ENCODE results near the gene LASP1. TPM values are rescaled to one million over a fixed set of nuclear protein-coding genes. Genes with fewer than 3 reads are reported as not detected.

LASP1 gene
- total and polyA plus RNA-seq, 8 donors: 141 to 175 (median 156) TPM

DNA sequence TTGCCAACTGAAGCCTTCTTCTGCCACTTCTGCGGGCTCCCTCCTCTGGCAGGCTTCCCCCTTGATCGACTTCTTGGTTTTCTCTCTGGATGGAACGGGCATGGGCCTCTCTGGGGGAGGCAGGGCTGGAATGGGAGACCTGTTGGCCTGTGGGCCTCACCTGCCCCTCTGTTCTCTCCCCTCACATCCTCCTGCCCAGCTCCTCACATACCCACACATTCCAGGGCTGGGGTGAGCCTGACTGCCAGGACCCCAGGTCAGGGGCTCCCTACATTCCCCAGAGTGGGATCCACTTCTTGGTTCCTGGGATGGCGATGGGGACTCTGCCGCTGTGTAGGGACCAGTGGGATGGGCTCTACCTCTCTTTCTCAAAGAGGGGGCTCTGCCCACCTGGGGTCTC lies 49.1 kb downstream of the LASP1 start:
- no peak for DNase-seq
- intact Hi-C loops (cut with DNase I): no loop called here
- Histone ChIP-seq H3K27ac (no peak overlapping the region), H3K4me1 (peaks cover 5 to 38% of the 10 kb centered on the region in 2 donors), H3K36me3 (peaks cover 0 to 70% of the 10 kb centered on the region in 2 donors), H3K27me3 (no peaks in the 10 kb centered on the region), H3K4me3 (no peak overlapping the region), H3K9me3 (no peaks in the 10 kb centered on the region)
- TF ChIP-seq, protein P1, sequence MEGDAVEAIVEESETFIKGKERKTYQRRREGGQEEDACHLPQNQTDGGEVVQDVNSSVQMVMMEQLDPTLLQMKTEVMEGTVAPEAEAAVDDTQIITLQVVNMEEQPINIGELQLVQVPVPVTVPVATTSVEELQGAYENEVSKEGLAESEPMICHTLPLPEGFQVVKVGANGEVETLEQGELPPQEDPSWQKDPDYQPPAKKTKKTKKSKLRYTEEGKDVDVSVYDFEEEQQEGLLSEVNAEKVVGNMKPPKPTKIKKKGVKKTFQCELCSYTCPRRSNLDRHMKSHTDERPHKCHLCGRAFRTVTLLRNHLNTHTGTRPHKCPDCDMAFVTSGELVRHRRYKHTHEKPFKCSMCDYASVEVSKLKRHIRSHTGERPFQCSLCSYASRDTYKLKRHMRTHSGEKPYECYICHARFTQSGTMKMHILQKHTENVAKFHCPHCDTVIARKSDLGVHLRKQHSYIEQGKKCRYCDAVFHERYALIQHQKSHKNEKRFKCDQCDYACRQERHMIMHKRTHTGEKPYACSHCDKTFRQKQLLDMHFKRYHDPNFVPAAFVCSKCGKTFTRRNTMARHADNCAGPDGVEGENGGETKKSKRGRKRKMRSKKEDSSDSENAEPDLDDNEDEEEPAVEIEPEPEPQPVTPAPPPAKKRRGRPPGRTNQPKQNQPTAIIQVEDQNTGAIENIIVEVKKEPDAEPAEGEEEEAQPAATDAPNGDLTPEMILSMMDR (IDR thresholded peaks at IDR 0.05): no peak
- no peak for ATAC-seq

DNA sequence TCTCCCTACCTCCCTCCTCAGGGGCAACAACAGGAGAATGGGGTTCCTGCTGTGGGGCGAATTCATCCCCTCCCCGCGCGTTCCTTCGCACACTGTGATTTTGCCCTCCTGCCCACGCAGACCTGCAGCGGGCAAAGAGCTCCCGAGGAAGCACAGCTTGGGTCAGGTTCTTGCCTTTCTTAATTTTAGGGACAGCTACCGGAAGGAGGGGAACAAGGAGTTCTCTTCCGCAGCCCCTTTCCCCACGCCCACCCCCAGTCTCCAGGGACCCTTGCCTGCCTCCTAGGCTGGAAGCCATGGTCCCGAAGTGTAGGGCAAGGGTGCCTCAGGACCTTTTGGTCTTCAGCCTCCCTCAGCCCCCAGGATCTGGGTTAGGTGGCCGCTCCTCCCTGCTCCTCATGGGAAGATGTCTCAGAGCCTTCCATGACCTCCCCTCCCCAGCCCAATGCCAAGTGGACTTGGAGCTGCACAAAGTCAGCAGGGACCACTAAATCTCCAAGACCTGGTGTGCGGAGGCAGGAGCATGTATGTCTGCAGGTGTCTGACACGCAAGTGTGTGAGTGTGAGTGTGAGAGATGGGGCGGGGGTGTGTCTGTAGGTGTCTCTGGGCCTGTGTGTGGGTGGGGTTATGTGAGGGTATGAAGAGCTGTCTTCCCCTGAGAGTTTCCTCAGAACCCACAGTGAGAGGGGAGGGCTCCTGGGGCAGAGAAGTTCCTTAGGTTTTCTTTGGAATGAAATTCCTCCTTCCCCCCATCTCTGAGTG lies 49.6 kb downstream of the LASP1 start:
- DNase-seq: no peak
- Histone ChIP-seq H3K4me3 (no peak overlapping the region), H3K36me3 (peaks cover 0 to 64% of the 10 kb centered on the region in 2 donors), H3K9me3 (no peaks in the 10 kb centered on the region), H3K27ac (no peak overlapping the region), H3K27me3 (no peaks in the 10 kb centered on the region), H3K4me1 (peaks cover 5 to 42% of the 10 kb centered on the region in 2 donors)
- TF ChIP-seq, protein P1 (IDR thresholded peaks at IDR 0.05): no peak
- intact Hi-C loops (cut with DNase I): no loop called here
- no peak for ATAC-seq

DNA sequence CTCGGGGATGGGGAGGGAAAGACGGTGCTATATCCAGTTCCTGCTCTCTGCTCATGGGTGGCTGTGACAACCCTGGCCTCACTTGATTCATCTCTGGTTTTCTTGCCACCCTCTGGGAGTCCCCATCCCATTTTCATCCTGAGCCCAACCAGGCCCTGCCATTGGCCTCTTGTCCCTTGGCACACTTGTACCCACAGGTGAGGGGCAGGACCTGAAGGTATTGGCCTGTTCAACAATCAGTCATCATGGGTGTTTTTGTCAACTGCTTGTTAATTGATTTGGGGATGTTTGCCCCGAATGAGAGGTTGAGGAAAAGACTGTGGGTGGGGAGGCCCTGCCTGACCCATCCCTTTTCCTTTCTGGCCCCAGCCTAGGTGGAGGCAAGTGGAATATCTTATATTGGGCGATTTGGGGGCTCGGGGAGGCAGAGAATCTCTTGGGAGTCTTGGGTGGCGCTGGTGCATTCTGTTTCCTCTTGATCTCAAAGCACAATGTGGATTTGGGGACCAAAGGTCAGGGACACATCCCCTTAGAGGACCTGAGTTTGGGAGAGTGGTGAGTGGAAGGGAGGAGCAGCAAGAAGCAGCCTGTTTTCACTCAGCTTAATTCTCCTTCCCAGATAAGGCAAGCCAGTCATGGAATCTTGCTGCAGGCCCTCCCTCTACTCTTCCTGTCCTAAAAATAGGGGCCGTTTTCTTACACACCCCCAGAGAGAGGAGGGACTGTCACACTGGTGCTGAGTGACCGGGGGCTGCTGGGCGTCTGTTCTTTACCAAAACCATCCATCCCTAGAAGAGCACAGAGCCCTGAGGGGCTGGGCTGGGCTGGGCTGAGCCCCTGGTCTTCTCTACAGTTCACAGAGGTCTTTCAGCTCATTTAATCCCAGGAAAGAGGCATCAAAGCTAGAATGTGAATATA lies 50.8 kb downstream of the LASP1 start:
- Histone ChIP-seq H3K9me3 (no peaks in the 10 kb centered on the region), H3K27ac (peak overlapping the region in 1 of 2 donors; percentile 2), H3K36me3 (peaks cover 0 to 53% of the 10 kb centered on the region in 2 donors), H3K4me1 (peaks cover 5 to 47% of the 10 kb centered on the region in 2 donors), H3K27me3 (no peaks in the 10 kb centered on the region), H3K4me3 (no peak overlapping the region)
- TF ChIP-seq, protein P1 (IDR thresholded peaks at IDR 0.05): no peak
- no peak for ATAC-seq
- DNase-seq: no peak
- intact Hi-C loops (cut with DNase I): no loop called here

DNA sequence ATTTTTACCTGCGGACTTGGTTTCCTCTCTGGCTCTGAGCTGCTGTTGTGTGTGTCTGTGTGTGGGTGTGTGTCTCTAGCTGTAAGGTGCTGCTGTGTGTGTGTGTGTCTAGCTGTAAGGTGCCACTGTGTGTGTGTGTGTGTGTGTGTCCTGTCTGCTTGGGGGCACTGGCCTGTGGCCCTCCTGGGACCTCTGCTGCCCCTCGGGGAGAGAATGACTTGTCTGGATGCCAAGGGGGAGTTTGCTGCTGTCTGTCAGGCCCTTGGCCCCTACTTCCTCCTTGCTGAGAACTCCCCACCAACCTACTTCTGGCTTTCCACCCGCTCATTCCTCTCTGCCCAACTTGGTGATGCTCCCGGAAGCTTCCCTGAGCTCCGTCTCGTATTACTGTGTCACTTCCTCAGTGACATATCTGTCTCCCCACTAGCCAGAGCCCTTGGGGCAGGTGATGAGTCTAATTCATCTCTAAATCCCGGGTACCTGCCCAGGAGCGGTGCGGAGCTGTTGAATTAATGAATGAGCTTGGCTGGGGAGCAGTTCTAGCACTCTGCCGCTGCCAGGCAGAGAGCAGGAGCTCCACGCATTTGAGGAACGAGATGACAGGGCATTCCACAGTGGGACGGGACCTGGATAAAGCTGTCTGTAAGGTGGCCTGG lies 52.0 kb downstream of the LASP1 start:
- H3K27me3 ChIP-seq: no peaks in the 10 kb centered on the region
- H3K4me3 ChIP-seq: no peak overlapping the region
- ATAC-seq (no peak), DNase-seq (peak in 1 of 4 donors; percentile 41)
- H3K9me3 ChIP-seq: no peaks in the 10 kb centered on the region
- H3K36me3 ChIP-seq: peaks cover 0 to 40% of the 10 kb centered on the region in 2 donors
- TF ChIP-seq, protein P1 (IDR thresholded peaks at IDR 0.05): no peak
- intact Hi-C loops (cut with DNase I): no loop called here
- H3K27ac ChIP-seq: peak overlapping the region in 1 of 2 donors; percentile 55
- H3K4me1 ChIP-seq: peaks cover 9 to 60% of the 10 kb centered on the region in 2 donors
